ENCODE measurements around the gene OSBPL3.

OSBPL3 gene

GRCh38 chr7:24979470-24979862 lies 512 bp downstream of the OSBPL3 start:
- TF ChIP-seq MAX (IDR thresholded peaks at IDR 0.05): no peak; the same call in 1 of the 2 replicates
- TF ChIP-seq REST (IDR thresholded peaks at IDR 0.05; ENCODE audit: low read depth): no peak
- TF ChIP-seq CEBPB (IDR thresholded peaks at IDR 0.05): no peak
- 0 out of 2 replicates have a peak, but pooled peaks have one; percentile 1 for TF ChIP-seq TEAD4 (IDR thresholded peaks at IDR 0.05)
- 0 out of 2 replicates have a peak, but pooled peaks have one; percentile 19 for TF ChIP-seq TAF1 (IDR thresholded peaks at IDR 0.05; ENCODE audit: low read depth)
- no peak for TF ChIP-seq NFIC (IDR thresholded peaks at IDR 0.05)
- 0 out of 2 replicates have a peak, but pooled peaks have one; percentile 49 for TF ChIP-seq ZBTB7A (IDR thresholded peaks at IDR 0.05; ENCODE audit: low read depth)
- peak; percentile 36; the same call in 1 of the 2 replicates for TF ChIP-seq RAD21 (IDR thresholded peaks at IDR 0.05; ENCODE audit: low read depth)

DNA sequence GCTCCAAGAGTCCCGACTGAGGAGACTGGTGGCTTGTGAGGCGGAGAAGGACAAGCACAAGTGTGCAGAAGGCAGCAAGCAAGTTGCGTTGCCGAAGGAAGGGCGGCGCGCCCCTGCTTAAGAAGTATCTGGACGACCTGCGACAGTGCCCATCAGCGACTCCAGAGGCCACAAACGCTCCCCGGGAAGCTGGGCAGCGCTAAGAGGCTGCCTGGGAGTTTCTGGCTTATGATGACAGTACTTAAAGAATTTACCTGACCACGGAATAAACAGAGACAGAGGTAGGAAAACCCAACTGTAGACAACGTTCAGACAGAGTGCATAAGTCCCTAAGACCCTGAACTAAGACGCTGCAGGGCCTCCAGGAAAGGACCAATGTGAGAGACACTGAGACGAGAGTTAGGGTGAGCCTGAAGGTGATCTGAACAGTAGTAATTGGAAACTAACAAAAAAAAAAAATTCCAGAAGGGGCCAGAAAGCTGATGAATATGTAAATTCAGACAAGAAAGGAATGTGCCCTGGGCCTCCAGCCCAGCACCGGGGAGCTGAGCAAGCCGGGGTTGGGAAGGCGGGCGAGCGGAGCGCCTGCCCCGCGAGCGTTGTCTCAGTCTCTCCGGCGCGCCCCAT lies 1.0 kb downstream of the OSBPL3 start:
- TF ChIP-seq TCF12 (IDR thresholded peaks at IDR 0.05; ENCODE audit: low read depth) (no peak), ZBTB7A (IDR thresholded peaks at IDR 0.05; ENCODE audit: low read depth) (no peak; the same call in 1 of the 2 replicates), TEAD4 (IDR thresholded peaks at IDR 0.05) (peak; percentile 37; the same call in 1 of the 2 replicates), RAD21 (IDR thresholded peaks at IDR 0.05; ENCODE audit: low read depth) (no peak), EGR1 (IDR thresholded peaks at IDR 0.05) (no peak)

GRCh38 chr7:24975644-24976260 lies 4.2 kb downstream of the OSBPL3 start:
- TF ChIP-seq FOXM1 (IDR thresholded peaks at IDR 0.05; ENCODE audit: borderline replicate concordance, low read depth) (no peak), TAF1 (IDR thresholded peaks at IDR 0.05; ENCODE audit: low read depth) (no peak), MAX (IDR thresholded peaks at IDR 0.05) (no peak), REST (IDR thresholded peaks at IDR 0.05; ENCODE audit: low read depth) (no peak), NFIC (IDR thresholded peaks at IDR 0.05) (no peak), CREB1 (IDR thresholded peaks at IDR 0.05; ENCODE audit: low read depth) (no peak), EP300 (IDR thresholded peaks at IDR 0.05; ENCODE audit: borderline replicate concordance) (no peak)

DNA sequence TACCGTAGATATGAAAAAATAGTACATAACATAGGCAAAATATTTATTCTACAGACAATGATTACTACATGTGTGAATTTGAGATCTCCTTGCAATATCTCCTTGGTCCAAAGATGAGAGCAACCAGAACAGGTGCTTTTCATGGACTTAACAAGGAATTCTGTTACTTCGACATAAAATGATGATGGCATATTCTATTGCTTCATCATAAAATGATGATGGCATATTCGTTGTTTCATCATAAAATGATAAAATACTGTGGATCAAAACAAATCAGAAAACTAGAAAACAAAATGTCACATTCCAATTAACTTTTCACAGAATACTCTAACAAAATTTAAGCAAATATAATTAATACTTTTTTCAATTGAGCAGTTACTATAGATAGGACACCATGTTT lies 4.8 kb downstream of the OSBPL3 start:
- TF ChIP-seq ZBTB7A (IDR thresholded peaks at IDR 0.05; ENCODE audit: low read depth) (no peak), FOXM1 (IDR thresholded peaks at IDR 0.05; ENCODE audit: borderline replicate concordance, low read depth) (no peak), TEAD4 (IDR thresholded peaks at IDR 0.05) (no peak), YY1 (IDR thresholded peaks at IDR 0.05; ENCODE audit: low read depth) (no peak), REST (IDR thresholded peaks at IDR 0.05; ENCODE audit: low read depth) (no peak), MAX (IDR thresholded peaks at IDR 0.05) (no peak)
- TF ChIP-seq, protein P1, sequence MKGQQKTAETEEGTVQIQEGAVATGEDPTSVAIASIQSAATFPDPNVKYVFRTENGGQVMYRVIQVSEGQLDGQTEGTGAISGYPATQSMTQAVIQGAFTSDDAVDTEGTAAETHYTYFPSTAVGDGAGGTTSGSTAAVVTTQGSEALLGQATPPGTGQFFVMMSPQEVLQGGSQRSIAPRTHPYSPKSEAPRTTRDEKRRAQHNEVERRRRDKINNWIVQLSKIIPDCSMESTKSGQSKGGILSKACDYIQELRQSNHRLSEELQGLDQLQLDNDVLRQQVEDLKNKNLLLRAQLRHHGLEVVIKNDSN (IDR thresholded peaks at IDR 0.05): no peak
